Mucosa of descending colon (tissue), 3 donors: ENCODE data around the gene TMEM259. TPM values are rescaled to one million over a fixed set of nuclear protein-coding genes. Genes with fewer than 3 reads are reported as not detected.

Experiments used
- ATAC-seq: fragments of 200-7000 bp; cut with Tn5 transposase; one replicate; pipeline ENCODE4 v1.9.1; 2020; ENCODE audit warnings: mild to moderate bottlenecking, moderate library complexity
- DNase-seq, 3 donors: peaks; one replicate each; pipeline ENCODE4 v3.0.0-alpha.2; 2020
- H3K36me3 ChIP-seq: fragments of 200-600 bp; one replicate; pipeline ENCODE4 v1.8.0; 2021; ENCODE audit warnings: low read depth, mild to moderate bottlenecking
- H3K4me1 ChIP-seq: fragments of 200-600 bp; one replicate; pipeline ENCODE4 v1.8.0; 2021; ENCODE audit warnings: low read depth, mild to moderate bottlenecking
- H3K4me3 ChIP-seq: fragments of 200-600 bp; one replicate; pipeline ENCODE4 v1.8.0; 2021; ENCODE audit warnings: mild to moderate bottlenecking
- H3K9me3 ChIP-seq: fragments of 200-600 bp; one replicate; pipeline ENCODE4 v1.8.0; 2021; ENCODE audit warnings: mild to moderate bottlenecking
- intact Hi-C, 2 donors: fragments of 100-400 bp; cut with DNase I in 1 of 2; cut with micrococcal nuclease in 1 of 2; formaldehyde crosslinking; loops; one replicate each; pipeline versions ENCODE4 v1.11.0 to v1.11.1; 2022; cut with DNase I, micrococcal nuclease
- total RNA-seq, 3 donors: library from RNA; stranded (reverse); fragmentation: NEBNext Ultra II Directional in 2 of 3; extraction: Animal tissue kit (Norgen Biotek cat#: 25700) in 2 of 3; gene quantifications; one replicate each; pipeline versions ENCODE4 v1.2.1 to v1.2.4, GENCODE V29; 2021 to 2023
- TF ChIP-seq, protein P1 (sequence below): fragments of 200-600 bp; IDR thresholded peaks from one replicate; pipeline ENCODE4 v1.8.0; 2022; ENCODE audit warnings: antibody characterized with exemption, mild to moderate bottlenecking
- donor health status: DM: no; HTN: no; CAD: no; lungs with moderate emphysema.
- donor health status: DM: no; HTN: no; CAD: no.
- donor health status: DM: no; HTN: yes; CAD: no.

Gene TMEM259
- total RNA-seq, 3 donors from 2014 or later: 185 to 199 (median 190) TPM

DNA sequence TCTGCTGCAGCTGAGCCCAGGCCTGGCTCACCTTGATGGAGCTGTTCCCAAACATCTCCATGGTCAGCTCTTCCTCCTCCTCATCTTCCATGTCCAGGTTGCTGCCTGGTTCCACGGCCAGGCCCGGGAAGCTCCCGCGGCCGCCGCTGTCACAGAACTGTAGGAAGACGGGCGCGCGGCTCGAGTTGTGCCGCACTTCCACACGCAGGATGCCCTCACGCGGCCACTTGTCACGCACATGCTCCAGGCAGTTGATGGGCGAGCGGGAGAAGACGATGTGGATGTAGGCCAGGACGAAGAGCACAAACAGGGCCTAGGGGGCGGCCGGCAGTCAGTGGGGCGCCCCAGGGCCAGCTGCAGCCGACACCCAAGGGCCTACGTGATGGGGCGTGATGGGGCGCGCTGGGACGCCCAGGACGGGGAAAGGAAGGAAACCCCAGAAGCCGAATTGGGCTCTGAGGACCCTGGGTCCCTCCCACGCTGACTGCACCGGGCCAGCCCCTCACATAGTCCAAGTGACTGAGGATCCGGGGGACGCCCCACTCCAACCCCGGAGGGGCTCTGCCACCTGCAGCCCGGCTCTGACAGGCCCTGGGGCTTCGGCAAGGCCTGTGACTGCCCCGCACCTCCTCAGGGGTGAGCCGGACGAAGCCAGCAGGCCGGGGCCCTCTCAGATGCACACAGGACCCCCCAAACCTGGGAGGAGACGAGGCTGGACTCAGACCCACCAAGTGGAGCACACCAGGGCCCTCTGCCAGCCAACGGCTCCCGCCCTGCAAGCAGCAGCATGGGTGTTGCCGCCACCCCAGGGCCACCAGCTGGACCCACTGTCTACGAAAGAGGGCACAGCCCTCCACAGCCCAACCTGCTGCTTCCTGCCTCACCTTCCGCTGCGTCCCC is 6.5 kb downstream of the TMEM259 start:
- no peaks in the 10 kb centered on the region for H3K9me3 ChIP-seq
- no peak overlapping the region for H3K4me3 ChIP-seq
- H3K36me3 ChIP-seq: peaks cover 3% of the 10 kb centered on the region
- intact Hi-C loops: no loop called here
- ATAC-seq (no peak), DNase-seq (no peak)
- TF ChIP-seq, protein P1, sequence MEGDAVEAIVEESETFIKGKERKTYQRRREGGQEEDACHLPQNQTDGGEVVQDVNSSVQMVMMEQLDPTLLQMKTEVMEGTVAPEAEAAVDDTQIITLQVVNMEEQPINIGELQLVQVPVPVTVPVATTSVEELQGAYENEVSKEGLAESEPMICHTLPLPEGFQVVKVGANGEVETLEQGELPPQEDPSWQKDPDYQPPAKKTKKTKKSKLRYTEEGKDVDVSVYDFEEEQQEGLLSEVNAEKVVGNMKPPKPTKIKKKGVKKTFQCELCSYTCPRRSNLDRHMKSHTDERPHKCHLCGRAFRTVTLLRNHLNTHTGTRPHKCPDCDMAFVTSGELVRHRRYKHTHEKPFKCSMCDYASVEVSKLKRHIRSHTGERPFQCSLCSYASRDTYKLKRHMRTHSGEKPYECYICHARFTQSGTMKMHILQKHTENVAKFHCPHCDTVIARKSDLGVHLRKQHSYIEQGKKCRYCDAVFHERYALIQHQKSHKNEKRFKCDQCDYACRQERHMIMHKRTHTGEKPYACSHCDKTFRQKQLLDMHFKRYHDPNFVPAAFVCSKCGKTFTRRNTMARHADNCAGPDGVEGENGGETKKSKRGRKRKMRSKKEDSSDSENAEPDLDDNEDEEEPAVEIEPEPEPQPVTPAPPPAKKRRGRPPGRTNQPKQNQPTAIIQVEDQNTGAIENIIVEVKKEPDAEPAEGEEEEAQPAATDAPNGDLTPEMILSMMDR: no peak
- peaks cover 39% of the 10 kb centered on the region for H3K4me1 ChIP-seq

DNA sequence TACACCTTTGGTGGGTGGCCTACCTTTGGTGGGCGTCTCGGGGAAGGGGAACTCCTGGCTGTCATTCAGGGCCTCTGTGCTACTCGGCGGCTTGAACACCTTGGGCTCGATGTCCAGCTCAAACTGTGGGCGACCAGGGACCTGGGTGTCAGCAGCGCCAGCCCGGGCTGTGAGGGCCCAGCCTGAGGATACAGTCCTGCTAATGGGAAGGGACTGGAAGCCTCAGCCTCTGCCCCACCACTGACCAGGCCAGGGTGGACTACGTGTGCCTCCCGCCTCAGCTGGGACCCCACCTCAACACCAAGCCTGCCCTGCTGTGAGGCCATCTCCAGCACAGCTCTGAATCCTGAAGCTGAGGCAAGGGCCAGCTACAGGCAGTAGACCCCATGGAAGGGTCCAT is 7.7 kb downstream of the TMEM259 start:
- Histone ChIP-seq H3K4me3 (no peak overlapping the region), H3K36me3 (peaks cover 7% of the 10 kb centered on the region), H3K4me1 (peaks cover 27% of the 10 kb centered on the region), H3K9me3 (no peaks in the 10 kb centered on the region)
- intact Hi-C loops: no loop called here
- ATAC-seq: no peak
- DNase-seq: no peak
- TF ChIP-seq, protein P1: no peak

DNA sequence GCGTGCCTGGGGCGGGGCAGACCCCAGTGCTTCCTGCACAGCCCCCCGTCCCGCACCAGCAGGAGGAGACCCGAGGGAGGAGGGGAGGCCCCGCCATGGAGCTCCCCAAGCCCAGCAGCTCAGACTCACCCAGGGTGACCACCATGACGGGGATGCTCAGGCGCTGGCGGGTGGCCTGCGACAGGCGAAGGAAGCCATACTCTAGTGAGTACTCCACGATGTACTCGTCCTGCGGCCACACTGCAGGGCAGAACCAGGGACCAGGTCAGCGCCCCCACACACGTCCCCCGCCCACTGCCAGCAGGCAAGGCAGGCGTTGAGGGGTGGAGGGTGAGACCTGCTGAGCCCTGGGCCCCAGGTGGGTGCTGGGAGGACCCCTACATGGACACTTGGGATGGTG is 8.6 kb downstream of the TMEM259 start:
- intact Hi-C loops: no loop called here

DNA sequence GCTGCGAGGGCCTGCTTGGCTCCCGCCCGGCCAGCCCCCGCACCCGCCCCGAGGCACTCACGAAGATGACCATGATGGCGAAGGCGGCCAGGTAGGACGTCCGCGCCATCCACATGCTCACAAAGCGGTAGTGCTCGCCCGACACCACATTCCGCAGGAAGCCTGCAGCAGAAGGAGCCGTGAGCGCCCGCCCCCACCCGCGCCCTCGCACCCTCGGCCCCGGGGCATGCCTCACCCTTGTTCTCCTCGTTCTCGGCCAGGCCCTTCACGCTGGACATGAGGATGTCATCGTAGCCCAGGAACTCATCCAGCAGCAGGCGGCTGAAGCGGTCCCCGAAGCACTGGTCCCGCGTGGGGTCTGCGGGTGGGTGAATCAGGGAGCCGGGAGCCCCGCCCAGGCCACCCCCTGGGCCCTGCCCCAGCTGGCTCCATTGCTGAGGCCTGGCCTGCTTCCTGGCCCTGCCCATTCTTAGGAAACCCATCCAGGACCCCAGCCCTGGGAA is 9.0 kb downstream of the TMEM259 start:
- ATAC-seq (no peak), DNase-seq (no peak)
- H3K9me3 ChIP-seq: no peaks in the 10 kb centered on the region
- H3K4me3 ChIP-seq: no peak overlapping the region
- TF ChIP-seq, protein P1: no peak
- peaks cover 14% of the 10 kb centered on the region for H3K4me1 ChIP-seq
- peaks cover 7% of the 10 kb centered on the region for H3K36me3 ChIP-seq
- intact Hi-C loops: no loop called here

More for the DNA sequence above, 8.6 kb downstream of the TMEM259 start:
- TF ChIP-seq, protein P1: no peak
- Histone ChIP-seq H3K4me3 (no peak overlapping the region), H3K36me3 (peaks cover 7% of the 10 kb centered on the region), H3K9me3 (no peaks in the 10 kb centered on the region), H3K4me1 (peaks cover 19% of the 10 kb centered on the region)
- DNase-seq (no peak), ATAC-seq (no peak)

DNA sequence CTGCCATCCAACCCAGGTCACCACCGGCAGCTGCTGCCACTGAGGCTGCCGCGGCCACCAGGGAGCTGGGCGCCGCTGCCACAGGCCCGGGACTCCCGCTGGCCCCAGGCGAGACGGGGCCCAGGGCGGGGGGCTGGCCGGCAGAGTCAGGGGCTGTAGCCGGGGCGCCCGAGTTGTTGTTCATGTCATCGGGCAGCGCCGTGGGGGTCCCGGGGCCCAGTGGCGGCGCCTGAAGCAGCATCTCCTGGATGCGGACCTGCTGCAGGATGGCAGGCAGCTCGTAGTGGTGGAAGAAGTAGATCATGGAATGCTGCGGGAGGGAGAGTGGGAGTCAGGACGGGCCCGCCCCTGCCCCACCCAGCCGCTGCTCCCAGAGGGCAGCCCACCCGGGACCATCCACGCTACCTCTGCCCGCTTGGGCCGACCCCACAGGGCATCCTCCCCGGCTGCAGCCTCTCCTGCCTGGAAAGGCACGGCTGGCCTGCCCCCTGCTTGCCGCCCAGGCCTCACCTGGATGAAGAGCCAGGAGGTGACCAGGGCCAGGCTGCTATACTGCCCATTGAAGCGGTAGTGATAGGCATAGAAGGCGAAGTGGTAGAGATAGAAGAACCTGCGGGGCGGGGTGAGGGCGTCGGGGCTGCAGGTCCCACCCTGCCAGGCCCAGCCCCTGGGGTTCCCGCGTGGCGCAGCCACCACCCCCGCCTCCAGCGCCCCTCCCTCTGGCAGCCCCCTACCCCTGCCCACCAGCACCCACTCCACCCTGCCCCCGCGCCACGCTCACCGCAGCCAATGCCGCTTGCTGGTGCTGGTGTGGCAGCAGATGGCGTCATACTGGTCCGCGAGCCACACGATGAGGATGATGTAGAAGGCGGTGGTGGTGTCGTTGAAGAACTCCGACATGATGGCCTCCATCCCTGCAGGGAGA is 10.1 kb downstream of the TMEM259 start:
- peaks cover 7% of the 10 kb centered on the region for H3K36me3 ChIP-seq
- ATAC-seq: no peak

More for the DNA sequence above, 10.1 kb downstream of the TMEM259 start:
- TF ChIP-seq, protein P1: no peak
- no peak for DNase-seq
- H3K9me3 ChIP-seq: no peaks in the 10 kb centered on the region
- H3K4me1 ChIP-seq: peaks cover 4% of the 10 kb centered on the region
- intact Hi-C loops: no loop called here
- H3K4me3 ChIP-seq: no peak overlapping the region
